Measurements from ENCODE around the gene WDFY3. TPM values are rescaled to one million over a fixed set of nuclear protein-coding genes. Genes with fewer than 3 reads are reported as not detected.

Gene WDFY3
- total RNA-seq, 1 donor from 2014 or later, result 89.5 TPM

DNA sequence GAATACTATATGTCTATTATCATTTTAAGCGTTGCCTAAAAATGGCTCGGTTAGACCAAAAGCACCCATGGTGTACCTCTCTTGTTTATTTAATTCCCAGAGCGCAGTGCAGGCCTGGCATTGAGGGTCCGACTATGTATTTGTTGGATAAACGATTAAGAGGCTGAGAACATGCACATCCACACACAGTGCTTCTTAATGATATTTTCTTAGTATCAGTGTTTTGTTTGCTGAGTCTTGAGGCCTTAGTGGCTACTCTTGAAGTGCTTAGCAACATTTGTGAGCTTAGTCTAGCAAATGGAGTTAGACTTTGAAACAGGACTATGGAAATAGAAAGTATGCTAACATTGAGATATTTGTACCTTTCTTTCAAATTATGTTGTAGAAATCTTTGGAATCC, 339.8 kb downstream of the WDFY3 start:
- no peak for DNase-seq (ENCODE audit: low read depth)
- H2AFZ ChIP-seq (ENCODE audit: low read depth, low read length), result no peak overlapping the region
- Mint-ChIP-seq H3K4me1 (ENCODE audit: low read depth, unreplicated experiment) (peaks cover 4% of the 10 kb centered on the region), H3K9me3 (ENCODE audit: unreplicated experiment) (no peaks in the 10 kb centered on the region), H3K4me3 (ENCODE audit: unreplicated experiment) (no peak overlapping the region), H3K27ac (ENCODE audit: unreplicated experiment) (no peak overlapping the region), H3K36me3 (ENCODE audit: low read depth, unreplicated experiment) (no peaks in the 10 kb centered on the region), H3K27me3 (ENCODE audit: low read depth, unreplicated experiment) (no peaks in the 10 kb centered on the region)
- H3K9ac ChIP-seq (ENCODE audit: low read length), result no peak overlapping the region
- no peaks in the 10 kb centered on the region for H3K79me2 ChIP-seq (ENCODE audit: insufficient read depth, low read length)
- no peak overlapping the region for H3K27ac ChIP-seq (ENCODE audit: low read depth, low read length)
- H3K27me3 ChIP-seq (ENCODE audit: insufficient read depth, low read length), result no peaks in the 10 kb centered on the region
- no peaks in the 10 kb centered on the region for H4K20me1 ChIP-seq (ENCODE audit: insufficient read depth, low read length)
- no peak for FAIRE-seq
- no peaks in the 10 kb centered on the region for H3K9me3 ChIP-seq (ENCODE audit: insufficient read depth, low read depth, low read length)
- no peaks in the 10 kb centered on the region for H3K4me1 ChIP-seq (ENCODE audit: insufficient read depth, low read length)
- H3K4me3 ChIP-seq (ENCODE audit: insufficient read depth, low read depth, low read length), result no peak overlapping the region
- no peaks in the 10 kb centered on the region for H3K36me3 ChIP-seq (ENCODE audit: insufficient read depth, low read length)
- TF ChIP-seq EZH2 (IDR thresholded peaks at IDR 0.05; ENCODE audit: insufficient read depth, low read length), result no peak
- TF ChIP-seq, protein P1, sequence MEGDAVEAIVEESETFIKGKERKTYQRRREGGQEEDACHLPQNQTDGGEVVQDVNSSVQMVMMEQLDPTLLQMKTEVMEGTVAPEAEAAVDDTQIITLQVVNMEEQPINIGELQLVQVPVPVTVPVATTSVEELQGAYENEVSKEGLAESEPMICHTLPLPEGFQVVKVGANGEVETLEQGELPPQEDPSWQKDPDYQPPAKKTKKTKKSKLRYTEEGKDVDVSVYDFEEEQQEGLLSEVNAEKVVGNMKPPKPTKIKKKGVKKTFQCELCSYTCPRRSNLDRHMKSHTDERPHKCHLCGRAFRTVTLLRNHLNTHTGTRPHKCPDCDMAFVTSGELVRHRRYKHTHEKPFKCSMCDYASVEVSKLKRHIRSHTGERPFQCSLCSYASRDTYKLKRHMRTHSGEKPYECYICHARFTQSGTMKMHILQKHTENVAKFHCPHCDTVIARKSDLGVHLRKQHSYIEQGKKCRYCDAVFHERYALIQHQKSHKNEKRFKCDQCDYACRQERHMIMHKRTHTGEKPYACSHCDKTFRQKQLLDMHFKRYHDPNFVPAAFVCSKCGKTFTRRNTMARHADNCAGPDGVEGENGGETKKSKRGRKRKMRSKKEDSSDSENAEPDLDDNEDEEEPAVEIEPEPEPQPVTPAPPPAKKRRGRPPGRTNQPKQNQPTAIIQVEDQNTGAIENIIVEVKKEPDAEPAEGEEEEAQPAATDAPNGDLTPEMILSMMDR (IDR thresholded peaks at IDR 0.05; ENCODE audit: insufficient read depth, low read depth, low read length), result no peak
- H3K4me2 ChIP-seq (ENCODE audit: low read length), result no peak overlapping the region

DNA sequence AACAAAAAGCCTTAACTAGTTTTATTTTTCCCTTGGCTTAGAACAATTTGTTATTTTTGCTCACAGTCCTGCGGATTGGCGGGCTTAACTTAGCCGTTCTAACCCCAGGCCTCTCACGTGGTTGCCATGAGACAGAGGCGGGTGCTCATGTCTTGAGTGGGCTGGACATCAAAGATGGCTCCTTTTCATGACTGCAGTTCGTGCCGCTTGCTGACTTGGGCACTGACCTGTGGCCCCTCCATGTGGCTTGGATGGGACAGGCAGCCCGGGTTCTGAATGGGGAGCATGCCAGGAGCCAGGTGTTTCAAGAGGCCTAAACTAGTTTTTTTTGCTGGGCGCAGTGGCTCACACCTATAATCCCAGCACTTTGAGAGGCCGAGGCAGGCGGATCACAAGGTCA, 342.8 kb downstream of the WDFY3 start:
- no peak for DNase-seq (ENCODE audit: low read depth)
- no peak overlapping the region for H3K4me3 Mint-ChIP-seq (ENCODE audit: unreplicated experiment)
- Histone ChIP-seq H4K20me1 (ENCODE audit: insufficient read depth, low read length) (no peaks in the 10 kb centered on the region), H3K4me1 (ENCODE audit: insufficient read depth, low read length) (no peaks in the 10 kb centered on the region), H3K4me2 (ENCODE audit: low read length) (no peak overlapping the region), H2AFZ (ENCODE audit: low read depth, low read length) (no peak overlapping the region), H3K9me3 (ENCODE audit: insufficient read depth, low read depth, low read length) (no peaks in the 10 kb centered on the region), H3K9ac (ENCODE audit: low read length) (no peak overlapping the region), H3K79me2 (ENCODE audit: insufficient read depth, low read length) (no peaks in the 10 kb centered on the region), H3K4me3 (ENCODE audit: insufficient read depth, low read depth, low read length) (no peak overlapping the region), H3K36me3 (ENCODE audit: insufficient read depth, low read length) (no peaks in the 10 kb centered on the region), H3K27ac (ENCODE audit: low read depth, low read length) (no peak overlapping the region), H3K27me3 (ENCODE audit: insufficient read depth, low read length) (no peaks in the 10 kb centered on the region)
- H3K27ac Mint-ChIP-seq (ENCODE audit: unreplicated experiment), result no peak overlapping the region
- TF ChIP-seq, protein P1 (IDR thresholded peaks at IDR 0.05; ENCODE audit: insufficient read depth, low read depth, low read length), result no peak
- TF ChIP-seq EZH2 (IDR thresholded peaks at IDR 0.05; ENCODE audit: insufficient read depth, low read length), result no peak
- H3K4me1 Mint-ChIP-seq (ENCODE audit: low read depth, unreplicated experiment), result peaks cover 4% of the 10 kb centered on the region
- FAIRE-seq, result no peak
- H3K27me3 Mint-ChIP-seq (ENCODE audit: low read depth, unreplicated experiment), result no peaks in the 10 kb centered on the region
- no peaks in the 10 kb centered on the region for H3K9me3 Mint-ChIP-seq (ENCODE audit: unreplicated experiment)
- H3K36me3 Mint-ChIP-seq (ENCODE audit: low read depth, unreplicated experiment), result no peaks in the 10 kb centered on the region

DNA sequence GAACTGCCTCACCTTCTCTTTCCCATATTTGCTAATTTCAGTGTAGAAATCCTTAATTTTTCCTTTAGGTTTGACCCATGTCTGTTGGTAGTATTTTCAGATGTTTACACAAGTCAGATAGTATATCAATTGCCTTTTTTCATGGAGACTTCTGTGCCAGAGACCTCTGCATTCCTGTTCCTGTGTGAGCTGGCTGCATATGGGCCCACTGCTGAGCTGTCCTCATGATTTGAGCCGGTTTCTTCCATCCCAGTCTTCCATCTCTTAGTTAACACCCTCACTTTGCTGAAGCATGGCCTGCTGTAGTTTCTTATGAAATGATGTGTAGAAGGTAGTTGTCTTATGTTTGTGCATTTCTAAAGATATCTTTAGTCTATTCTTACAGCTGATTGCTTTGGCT, 343.5 kb downstream of the WDFY3 start:
- Histone ChIP-seq H3K9ac (ENCODE audit: low read length) (no peak overlapping the region), H3K4me1 (ENCODE audit: insufficient read depth, low read length) (no peaks in the 10 kb centered on the region), H2AFZ (ENCODE audit: low read depth, low read length) (no peak overlapping the region), H3K27me3 (ENCODE audit: insufficient read depth, low read length) (no peaks in the 10 kb centered on the region), H3K9me3 (ENCODE audit: insufficient read depth, low read depth, low read length) (no peaks in the 10 kb centered on the region), H3K4me2 (ENCODE audit: low read length) (no peak overlapping the region), H3K27ac (ENCODE audit: low read depth, low read length) (no peak overlapping the region), H4K20me1 (ENCODE audit: insufficient read depth, low read length) (no peaks in the 10 kb centered on the region), H3K79me2 (ENCODE audit: insufficient read depth, low read length) (no peaks in the 10 kb centered on the region), H3K4me3 (ENCODE audit: insufficient read depth, low read depth, low read length) (no peak overlapping the region), H3K36me3 (ENCODE audit: insufficient read depth, low read length) (no peaks in the 10 kb centered on the region)
- DNase-seq (ENCODE audit: low read depth), result no peak
- Mint-ChIP-seq H3K4me3 (ENCODE audit: unreplicated experiment) (no peak overlapping the region), H3K4me1 (ENCODE audit: low read depth, unreplicated experiment) (peaks cover 4% of the 10 kb centered on the region), H3K36me3 (ENCODE audit: low read depth, unreplicated experiment) (no peaks in the 10 kb centered on the region), H3K27me3 (ENCODE audit: low read depth, unreplicated experiment) (no peaks in the 10 kb centered on the region), H3K27ac (ENCODE audit: unreplicated experiment) (no peak overlapping the region), H3K9me3 (ENCODE audit: unreplicated experiment) (no peaks in the 10 kb centered on the region)
- TF ChIP-seq, protein P1 (IDR thresholded peaks at IDR 0.05; ENCODE audit: insufficient read depth, low read depth, low read length), result no peak
- no peak for TF ChIP-seq EZH2 (IDR thresholded peaks at IDR 0.05; ENCODE audit: insufficient read depth, low read length)
- FAIRE-seq, result no peak
